DMS 273 (cell line): ENCODE results near the gene PSORS1C2.
A peak's percentile ranks its signal among the peaks of the same experiment; 100 is the strongest.
"Not testable (repeated sequence)": the region's sequence is repeated elsewhere in the genome, so short reads cannot be mapped to it uniquely, and the experiment has no call there.

ENCODE experiments used
- DNase-seq: peaks from one replicate; lab custom pipeline; 2025; ENCODE audit not compliant: unreplicated experiment; lab: John Stamatoyannopoulos, UW

PSORS1C2 gene

DNA sequence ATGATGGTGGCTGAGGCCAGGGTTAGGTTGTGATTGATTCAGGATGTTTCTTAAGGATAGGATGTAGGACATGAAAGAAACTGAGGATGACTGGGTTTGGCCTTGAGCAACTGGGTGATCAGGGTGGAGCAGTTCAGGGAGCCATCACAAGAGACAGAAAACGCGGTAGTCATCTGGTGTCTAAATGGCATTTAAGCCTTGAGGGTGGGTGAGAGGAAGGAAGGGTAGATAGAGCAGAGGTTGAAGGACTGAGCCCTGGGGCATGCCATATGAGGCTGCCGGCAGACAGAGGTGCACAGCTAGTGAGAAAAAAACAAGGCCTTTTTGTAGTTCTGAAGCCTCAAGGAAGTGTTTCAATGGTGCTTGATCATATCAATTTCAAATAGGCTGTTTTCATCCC lies 29.7 kb upstream of the PSORS1C2 start:
- no peak for DNase-seq

DNA sequence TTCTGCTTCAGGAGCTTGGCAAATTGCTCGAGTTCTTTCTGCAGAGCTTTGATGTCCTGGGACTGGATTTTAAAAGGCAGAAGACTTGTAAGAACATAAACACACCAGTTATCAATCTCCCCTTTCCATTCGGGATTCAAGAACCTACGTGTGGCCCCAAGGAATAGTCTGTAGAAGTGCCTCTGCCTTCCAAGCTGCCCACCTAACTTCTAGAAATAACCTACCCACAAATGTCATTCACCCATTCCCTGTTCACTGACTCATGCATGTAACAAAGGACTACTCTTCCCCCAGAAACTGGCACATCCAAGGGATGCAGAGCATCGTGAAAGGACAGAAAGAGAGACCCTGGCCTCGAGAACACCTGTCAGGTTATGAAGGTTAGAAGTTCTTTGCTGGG lies 27.1 kb upstream of the PSORS1C2 start:
- DNase-seq: no peak

- peak; percentile 37 for DNase-seq
Measured at GRCh38 chr6:31165064-31165832, 26.4 kb upstream of the PSORS1C2 start.

DNA sequence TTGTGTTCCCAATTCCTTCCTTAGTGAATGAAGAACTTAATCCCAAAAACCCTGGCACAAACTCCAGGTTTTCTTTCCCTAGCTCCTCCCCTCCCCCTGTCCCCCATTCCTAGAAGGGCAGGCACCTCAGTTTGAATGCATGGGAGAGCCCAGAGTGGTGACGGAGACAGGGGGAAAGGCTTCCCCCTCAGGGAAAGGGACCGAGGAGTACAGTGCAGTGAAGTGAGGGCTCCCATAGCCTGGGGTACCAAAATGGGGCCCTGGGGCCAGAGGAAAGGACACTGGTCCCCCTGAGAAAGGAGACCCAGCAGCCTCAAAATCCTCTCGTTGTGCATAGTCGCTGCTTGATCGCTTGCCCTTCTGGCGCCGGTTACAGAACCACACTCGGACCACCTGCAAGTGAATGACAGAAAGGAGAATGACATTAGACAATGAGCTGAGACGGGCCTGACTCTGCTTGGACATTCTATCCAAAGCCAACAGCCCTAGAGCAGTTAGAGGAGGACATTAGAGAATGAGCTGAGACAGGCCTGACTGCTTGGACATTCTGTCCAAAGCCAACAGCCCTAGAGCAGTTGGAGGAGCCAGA lies 25.7 kb upstream of the PSORS1C2 start:
- DNase-seq: not testable (repeated sequence)

DNA sequence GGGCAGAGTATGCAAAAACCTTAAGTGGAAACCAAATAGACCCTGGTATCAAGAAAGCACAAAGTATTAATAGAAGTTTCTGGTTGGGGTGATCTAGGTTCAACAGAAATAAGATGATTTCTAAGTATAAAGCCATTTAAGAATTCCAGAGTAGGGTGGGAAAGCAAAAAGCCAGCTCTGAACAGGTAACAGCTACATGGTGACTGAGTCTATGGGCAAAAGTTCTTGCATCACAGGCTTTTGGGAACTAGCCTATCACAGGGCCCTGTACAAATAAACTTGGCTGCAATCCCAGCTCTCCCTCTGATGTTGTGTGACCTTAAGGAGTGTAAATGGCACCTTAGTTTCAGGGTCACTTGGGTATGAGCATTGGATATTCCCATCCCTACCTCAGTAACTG lies 25.1 kb upstream of the PSORS1C2 start:
- peak; percentile 15 for DNase-seq

- DNase-seq: no peak
Measured at GRCh38 chr6:31162463-31163165, 23.7 kb upstream of the PSORS1C2 start.

GRCh38 chr6:31161216-31162126 lies 22.6 kb upstream of the PSORS1C2 start:
- no peak for DNase-seq

DNA sequence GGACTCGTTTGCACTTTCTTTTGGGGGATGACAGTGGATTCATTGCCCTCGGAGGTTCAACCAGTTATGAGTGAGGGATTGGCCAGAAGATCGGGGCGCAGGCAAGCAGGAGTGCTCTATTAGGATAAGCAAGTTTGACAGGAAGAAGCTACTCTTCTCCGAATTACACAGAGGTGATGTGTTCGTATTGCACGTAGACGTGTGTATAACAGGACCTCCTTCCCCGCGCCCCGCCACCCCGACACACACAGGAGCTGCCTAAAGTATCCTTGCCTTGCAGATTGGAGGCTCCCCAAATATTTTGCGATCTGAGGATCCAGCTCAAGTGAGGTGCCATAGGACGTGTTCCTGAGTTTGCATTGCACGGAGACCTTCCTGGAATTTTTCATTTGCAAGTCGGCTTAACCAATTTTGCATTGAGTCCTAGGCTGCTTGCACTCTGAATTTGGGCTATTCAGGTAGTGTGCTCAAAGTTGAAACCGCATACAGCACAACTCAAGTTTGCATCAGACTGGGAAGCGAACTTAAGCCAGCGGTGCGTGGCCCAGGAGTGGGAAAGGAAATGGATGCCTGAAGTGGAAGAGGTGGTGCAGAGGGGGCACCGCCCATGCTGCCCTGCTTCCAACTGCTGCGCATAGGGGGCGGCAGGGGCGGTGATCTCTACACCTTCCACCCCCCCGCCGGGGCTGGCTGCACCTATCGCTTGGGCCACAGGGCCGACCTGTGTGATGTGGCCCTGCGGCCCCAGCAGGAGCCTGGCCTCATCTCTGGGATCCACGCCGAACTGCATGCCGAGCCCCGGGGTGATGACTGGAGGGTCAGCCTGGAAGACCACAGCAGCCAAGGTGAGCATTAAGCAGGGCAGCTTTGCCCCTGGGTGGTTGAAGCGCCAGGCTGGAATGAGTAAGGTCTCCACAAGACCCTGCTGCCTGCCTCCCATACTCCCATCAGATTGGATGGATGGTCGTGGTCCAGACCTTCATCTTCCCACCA lies 20.3 kb upstream of the PSORS1C2 start:
- peak; percentile 54 for DNase-seq

GRCh38 chr6:31158140-31158862 lies 19.4 kb upstream of the PSORS1C2 start, which contains the start of gene TCF19:
Gene TCF19 (plus strand): TSS chr6:31158589. CDS start chr6:31159470, 881 bp downstream.
- DNase-seq: peak; percentile 99

DNA sequence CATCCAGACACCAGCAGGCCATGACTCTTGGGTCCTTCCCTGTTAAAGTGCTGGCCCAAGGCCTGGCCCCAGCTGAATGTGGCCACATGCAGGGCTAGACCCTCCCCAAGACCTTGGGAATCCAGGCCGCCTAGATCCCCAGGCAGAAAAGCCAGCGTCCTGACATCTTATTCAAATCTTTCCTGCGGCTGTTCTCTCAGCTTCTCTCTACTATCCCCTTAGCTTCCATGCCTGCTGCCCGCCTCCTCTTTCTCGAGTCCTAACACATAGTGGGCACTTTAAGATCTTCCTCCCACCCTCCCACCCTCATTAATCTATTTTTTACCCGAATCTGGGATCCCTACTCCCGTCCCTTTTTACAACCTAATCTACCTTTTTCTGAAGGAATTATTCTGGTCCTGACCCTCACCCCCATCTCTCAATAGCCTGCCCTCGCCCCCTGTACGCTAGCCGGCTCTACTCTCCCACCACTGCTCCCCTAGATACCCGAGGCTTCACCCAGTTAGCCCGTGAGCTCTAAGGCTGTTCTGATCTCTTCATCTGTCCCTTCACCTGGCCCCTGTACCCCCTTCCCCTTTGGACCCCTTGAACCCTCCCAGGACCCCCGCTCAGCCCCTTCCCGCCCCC lies 18.8 kb upstream of the PSORS1C2 start, which contains the start of gene CCHCR1:
Gene CCHCR1 (minus strand): TSS at position 290 of the 627 bp plus-strand sequence. CDS start 202 bp downstream, at position 88.
- DNase-seq: no peak

DNA sequence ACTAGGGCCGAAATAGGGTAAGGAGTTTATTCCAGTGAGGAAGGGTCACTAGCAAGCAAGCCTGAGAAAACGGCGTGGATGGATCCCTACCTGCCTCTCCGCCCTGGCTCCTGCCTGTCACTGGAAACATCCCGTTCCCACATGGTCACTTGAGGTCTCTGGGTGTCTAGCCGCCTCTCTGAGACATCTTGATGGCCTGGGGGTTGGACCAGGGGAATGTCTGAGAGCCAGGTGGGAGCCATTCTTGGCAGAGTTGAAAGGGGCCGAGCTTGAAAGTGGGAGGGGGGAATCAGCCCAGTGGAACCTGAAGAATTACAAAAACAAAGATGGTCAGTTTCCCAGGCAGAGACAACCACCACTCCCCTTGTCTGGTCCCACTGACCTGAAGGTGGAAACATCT lies 17.8 kb upstream of the PSORS1C2 start:
- DNase-seq: no peak

DNA sequence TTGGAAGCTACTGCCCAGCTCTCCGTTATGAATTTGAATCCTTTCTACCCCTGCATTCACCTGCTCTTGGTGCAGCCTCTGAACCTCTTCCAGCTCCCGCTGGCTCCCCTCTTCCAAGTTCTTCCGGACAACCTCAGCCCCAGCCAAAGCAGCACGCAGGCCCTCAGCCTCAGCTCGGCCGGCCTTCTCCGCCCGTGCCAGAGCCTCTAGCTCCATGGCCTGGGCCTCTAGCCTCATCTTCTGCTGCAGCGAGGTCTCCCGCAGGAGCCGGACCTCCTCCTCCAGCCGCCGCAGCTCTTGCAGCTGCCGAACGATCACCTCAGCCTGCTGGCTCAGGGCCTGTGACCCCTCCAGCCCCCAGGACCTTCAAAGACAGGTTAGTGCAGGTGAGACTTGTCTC lies 15.6 kb upstream of the PSORS1C2 start:
- no peak for DNase-seq

DNA sequence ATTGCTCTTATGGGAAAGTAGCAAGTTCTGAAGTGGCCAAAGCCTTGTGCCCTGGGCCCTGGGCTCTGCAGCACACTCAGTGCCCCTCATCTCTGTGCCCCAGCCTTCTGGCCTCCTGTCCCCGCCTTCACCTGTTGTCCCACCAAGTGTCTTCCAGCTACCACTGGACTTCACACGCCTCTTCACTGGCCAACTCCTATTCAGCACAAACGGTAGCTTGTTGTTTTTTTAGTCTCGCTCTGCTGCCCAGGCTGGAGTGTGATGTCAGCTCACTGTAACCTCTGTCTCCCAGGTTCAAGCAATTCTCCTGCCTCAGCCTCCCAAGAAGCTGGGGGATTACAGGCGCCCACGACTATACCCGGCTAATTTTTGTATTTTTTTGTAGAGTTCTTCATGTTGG lies 13.9 kb upstream of the PSORS1C2 start:
- DNase-seq: no peak

DNA sequence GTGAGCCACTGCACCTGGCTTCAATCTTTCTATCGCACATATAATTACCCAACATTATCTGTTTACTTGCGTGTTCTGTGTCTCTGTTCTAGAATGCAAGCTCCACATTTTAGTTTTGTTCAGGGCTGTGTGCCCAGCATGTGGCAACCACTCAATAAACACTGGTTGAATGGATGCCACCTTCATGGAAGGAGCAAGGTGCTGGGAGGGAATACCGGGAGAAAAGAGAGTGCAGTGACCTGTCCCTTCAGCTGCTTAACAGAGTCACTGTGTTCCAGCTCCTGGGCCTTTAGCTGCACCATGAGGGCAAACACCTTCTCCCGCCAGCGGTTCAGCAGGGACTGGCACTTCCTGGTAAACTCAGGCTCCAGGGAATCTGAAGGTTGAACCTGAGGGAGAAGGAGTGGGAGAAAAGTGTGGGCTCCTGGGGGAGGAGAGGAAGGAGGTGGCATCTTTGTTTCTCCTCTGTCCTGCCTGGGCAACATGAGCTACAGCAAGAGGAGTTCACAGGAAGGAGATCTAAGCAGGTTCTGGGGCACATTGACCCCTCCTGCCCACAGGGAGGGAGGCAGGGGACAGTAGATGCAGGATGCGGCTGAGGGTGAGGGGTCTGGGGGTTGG lies 11.1 kb upstream of the PSORS1C2 start:
- DNase-seq: no peak

- no peak for DNase-seq
Measured at GRCh38 chr6:31145386-31145785, 6.5 kb upstream of the PSORS1C2 start.

DNA sequence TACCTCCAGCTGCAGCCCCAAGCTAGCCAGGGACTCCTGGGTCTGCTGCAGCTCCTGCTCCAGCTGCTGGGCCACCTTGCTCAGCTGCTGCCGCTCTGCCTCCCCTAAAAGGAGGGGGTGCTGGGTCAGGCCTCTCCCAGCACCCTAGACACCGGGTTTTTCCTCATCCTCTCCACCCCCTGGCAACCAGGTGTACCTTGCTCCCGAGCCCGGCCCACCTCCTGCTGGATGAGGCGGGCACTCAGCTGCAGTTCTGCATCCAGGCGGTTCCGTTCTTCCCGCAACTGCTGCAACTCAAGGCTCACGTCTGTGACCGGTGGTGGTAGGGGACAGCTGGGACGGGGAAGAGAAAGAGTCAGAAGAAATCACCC lies 6.1 kb upstream of the PSORS1C2 start:
- no peak for DNase-seq

GRCh38 chr6:31144296-31144969 lies 5.6 kb upstream of the PSORS1C2 start:
- DNase-seq: no peak

DNA sequence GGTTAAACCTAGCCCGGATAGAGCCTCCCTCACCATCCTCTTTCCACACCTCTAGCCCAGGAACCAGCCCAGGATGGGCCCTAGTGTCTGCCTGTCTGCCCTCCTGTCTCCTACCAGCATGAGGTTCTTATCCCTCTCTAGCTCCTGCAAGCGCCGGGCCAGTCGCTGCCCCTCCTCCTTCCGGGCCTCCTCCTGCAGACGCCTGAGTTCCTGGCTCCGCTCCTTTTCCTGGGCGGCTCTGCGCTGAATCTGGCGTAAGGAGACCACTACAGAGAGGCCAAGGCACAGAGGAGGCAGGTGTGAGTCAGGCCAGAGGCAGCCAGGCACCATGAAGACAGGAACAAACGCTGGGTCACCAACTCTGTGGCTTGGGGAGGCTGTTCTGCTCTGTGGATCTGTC lies 4.3 kb upstream of the PSORS1C2 start:
- DNase-seq: no peak
